ENCODE results near the gene DTD1. TPM values are rescaled to one million over a fixed set of nuclear protein-coding genes. Genes with fewer than 3 reads are reported as not detected.

The DTD1 gene
- total RNA-seq, 4 donors from 2014 or later = 27.3 to 54.0 (median 35.2) TPM

DNA sequence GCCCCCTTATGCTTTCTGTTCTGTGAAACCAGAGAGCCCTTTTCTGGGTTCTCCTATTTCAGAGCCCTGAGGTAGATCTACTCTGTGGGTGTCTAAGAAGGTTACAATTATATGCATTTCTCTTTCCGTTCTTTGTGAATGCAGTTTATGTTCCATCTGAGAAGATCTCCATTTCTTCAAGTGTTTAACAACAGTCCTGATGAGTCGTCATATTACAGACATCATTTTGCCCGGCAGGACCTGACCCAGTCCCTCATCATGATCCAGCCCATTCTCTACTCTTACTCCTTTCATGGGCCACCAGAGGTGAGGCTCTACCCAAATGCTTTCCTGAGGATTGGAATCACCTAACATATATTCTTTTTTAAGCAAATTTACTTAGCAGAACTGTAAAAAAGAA, 39.4 kb upstream of the DTD1 start:
- peaks cover 11 to 100% (median 32%) of the 10 kb centered on the region in 3 donors for H3K36me3 ChIP-seq
- TF ChIP-seq POLR2A (IDR thresholded peaks at IDR 0.05) = no peak
- no peak for TF ChIP-seq CTCF (IDR thresholded peaks at IDR 0.05)
- H3K27me3 ChIP-seq = no peaks in the 10 kb centered on the region
- WGBS, 2 donors = 91 to 92% methylated on average over 3 of the region's 3 CpGs
- DNase-seq = no peak
- no peaks in the 10 kb centered on the region for H3K4me1 ChIP-seq
- no peak overlapping the region for H3K27ac ChIP-seq
- no peak overlapping the region for H3K4me3 ChIP-seq
- H3K9me3 ChIP-seq = no peaks in the 10 kb centered on the region
- intact Hi-C loops (cut with DNase I) = no loop called here

DNA sequence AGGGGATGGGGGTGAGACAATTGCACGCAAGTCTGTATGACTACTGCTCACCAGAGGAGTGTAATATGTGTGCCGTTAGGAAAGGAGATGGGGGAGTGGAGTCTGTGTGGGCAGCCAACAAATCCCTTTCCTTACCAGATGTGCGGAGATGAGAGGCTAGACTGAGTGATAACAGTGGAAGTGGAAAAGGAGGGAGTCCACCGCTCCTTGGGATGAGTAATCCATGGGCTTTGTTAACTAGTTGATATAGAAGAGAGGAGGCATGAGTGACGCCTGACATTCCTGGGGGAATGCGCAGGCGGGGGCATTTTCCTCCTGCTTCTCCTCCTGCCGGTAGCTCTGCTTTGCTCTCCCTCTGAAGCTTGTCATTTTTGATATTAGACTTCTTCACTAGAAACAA, 34.1 kb upstream of the DTD1 start:
- Histone ChIP-seq H3K4me1 (no peaks in the 10 kb centered on the region), H3K9me3 (no peaks in the 10 kb centered on the region), H3K27ac (no peak overlapping the region), H3K27me3 (no peaks in the 10 kb centered on the region), H3K36me3 (peaks cover 11 to 100% (median 42%) of the 10 kb centered on the region in 3 donors), H3K4me3 (no peak overlapping the region)
- 97% methylated on average over 7 to 8 of the region's 8 CpGs for WGBS, 2 donors
- no peak for TF ChIP-seq POLR2A (IDR thresholded peaks at IDR 0.05)
- TF ChIP-seq CTCF (IDR thresholded peaks at IDR 0.05) = no peak
- no peak for DNase-seq
- intact Hi-C loops (cut with DNase I) = no loop called here

DNA sequence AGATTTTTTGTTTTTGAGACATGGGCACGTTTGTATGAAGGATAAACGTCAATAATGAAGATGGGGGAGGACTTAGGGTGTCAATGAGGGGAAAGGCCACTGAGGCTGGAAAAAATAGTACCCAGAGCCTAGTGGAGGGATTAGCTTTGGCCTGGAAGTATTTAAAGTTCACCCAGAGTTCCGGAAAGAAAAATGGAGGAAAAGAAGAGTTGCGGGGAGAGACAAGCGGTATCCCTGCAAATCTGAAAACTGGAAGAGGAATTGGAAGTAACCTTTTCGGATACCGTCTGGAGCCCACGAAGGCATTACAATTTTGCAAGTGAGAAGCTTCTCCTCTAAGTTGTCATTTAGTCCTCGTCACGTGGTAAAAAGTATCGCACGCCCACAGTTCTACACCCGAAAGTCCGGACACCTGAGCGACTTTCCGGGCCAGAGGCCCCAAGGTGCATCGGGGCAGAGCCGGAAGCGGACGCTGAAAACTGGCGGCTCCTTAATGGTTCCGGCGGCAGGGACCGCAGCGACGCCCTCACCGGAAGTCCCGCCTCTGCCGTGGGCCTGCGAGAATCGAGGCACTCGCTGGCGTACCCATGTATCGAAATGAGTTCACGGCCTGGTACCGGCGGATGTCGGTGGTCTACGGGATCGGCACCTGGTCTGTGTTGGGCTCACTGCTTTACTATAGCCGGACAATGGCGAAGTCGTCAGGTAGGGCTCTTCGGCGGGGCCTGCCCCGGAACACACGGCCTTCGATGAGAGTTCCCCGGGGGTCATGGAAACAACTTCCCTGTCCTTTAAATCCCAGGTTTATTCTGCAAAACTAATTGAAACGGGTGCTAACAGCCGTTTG, 20.7 kb upstream of the DTD1 start, which contains the start of gene SMIM26:
Gene SMIM26 (plus strand): TSS at position 541 of the 847 bp plus-strand sequence. CDS start 47 bp downstream, at position 588.
- H3K27ac ChIP-seq = peak within 1 kb of the TSS; percentile 85 to 92 (median 91)
- intact Hi-C loops (cut with DNase I) = no loop called here
- WGBS, 2 donors = 0% methylated on average over 16 to 41 of the region's 51 CpGs
- no peak for TF ChIP-seq CTCF (IDR thresholded peaks at IDR 0.05)
- peak in 2 of 4 donors; percentile 23 to 53 for TF ChIP-seq POLR2A (IDR thresholded peaks at IDR 0.05)
- peaks cover 0 to 45% (median 14%) of the 10 kb centered on the region in 3 donors for H3K36me3 ChIP-seq
- H3K9me3 ChIP-seq = no peaks in the 10 kb centered on the region
- DNase-seq = peak; percentile 63
- H3K4me3 ChIP-seq = peak within 1 kb of the TSS; percentile 72 to 79 (median 74)
- peaks cover 6 to 23% (median 9%) of the 10 kb centered on the region in 3 donors for H3K4me1 ChIP-seq
- H3K27me3 ChIP-seq = no peaks in the 10 kb centered on the region

GRCh38 chr20:18567739-18568091, 20.1 kb upstream of the DTD1 start:
- WGBS, 2 donors = 4 to 6% methylated on average over 6 of the region's 6 CpGs
- intact Hi-C loops (cut with DNase I) = no loop called here
- DNase-seq = no peak
- peaks cover 6 to 23% (median 9%) of the 10 kb centered on the region in 3 donors for H3K4me1 ChIP-seq
- peaks cover 0 to 39% (median 14%) of the 10 kb centered on the region in 3 donors for H3K36me3 ChIP-seq
- H3K27me3 ChIP-seq = no peaks in the 10 kb centered on the region
- TF ChIP-seq POLR2A (IDR thresholded peaks at IDR 0.05) = no peak
- TF ChIP-seq CTCF (IDR thresholded peaks at IDR 0.05) = no peak
- no peaks in the 10 kb centered on the region for H3K9me3 ChIP-seq
- H3K27ac ChIP-seq = peak overlapping the region; percentile 85 to 92 (median 91)
- peak overlapping the region; percentile 72 to 79 (median 74) for H3K4me3 ChIP-seq

GRCh38 chr20:18571009-18571408, 16.8 kb upstream of the DTD1 start:
- Histone ChIP-seq H3K9me3 (no peaks in the 10 kb centered on the region), H3K27me3 (no peaks in the 10 kb centered on the region), H3K27ac (no peak overlapping the region), H3K36me3 (peaks cover 0 to 31% (median 14%) of the 10 kb centered on the region in 3 donors), H3K4me3 (no peak overlapping the region), H3K4me1 (peaks cover 6 to 23% (median 9%) of the 10 kb centered on the region in 3 donors)
- no peak for DNase-seq
- 93 to 100% methylated on average over 2 of the region's 2 CpGs for WGBS, 2 donors
- no peak for TF ChIP-seq CTCF (IDR thresholded peaks at IDR 0.05)
- TF ChIP-seq POLR2A (IDR thresholded peaks at IDR 0.05) = no peak
- intact Hi-C loops (cut with DNase I) = no loop called here

Data from esophagus squamous epithelium (tissue), 5 donors.